22Rv1 (cell line): ENCODE data around the gene PDLIM5.

Experiments
- H3K27ac ChIP-seq: fragments of 450-650 bp; 2 replicates; pipeline ENCODE4 v1.5.1; 2017
- CTCF ChIP-seq: fragments of 450-650 bp; IDR thresholded peaks from 2 replicates; pipeline ENCODE4 v1.5.1; 2017; ENCODE audit warnings: mild to moderate bottlenecking
- ZFX ChIP-seq: fragments of 450-650 bp; IDR thresholded peaks from 2 replicates; pipeline ENCODE4 v1.6.1; 2017; ENCODE audit warnings: antibody characterized with exemption, borderline replicate concordance

The PDLIM5 gene

GRCh38 chr4:94479358-94480141 lies 27.8 kb downstream of the PDLIM5 start:
- H3K27ac ChIP-seq: no peak overlapping the region

GRCh38 chr4:94480362-94480951 lies 28.7 kb downstream of the PDLIM5 start:
- no peak overlapping the region for H3K27ac ChIP-seq
- no peak for TF ChIP-seq ZFX
- no peak for TF ChIP-seq CTCF

More at GRCh38 chr4:94479358-94480141, 27.8 kb downstream of the PDLIM5 start:
- TF ChIP-seq ZFX: no peak
- no peak for TF ChIP-seq CTCF

GRCh38 chr4:94483895-94484294 lies 32.2 kb downstream of the PDLIM5 start:
- no peak for TF ChIP-seq ZFX
- H3K27ac ChIP-seq: no peak overlapping the region

- H3K27ac ChIP-seq: no peak overlapping the region
- no peak for TF ChIP-seq ZFX
- TF ChIP-seq CTCF: no peak
Measured at GRCh38 chr4:94484818-94485217, 33.1 kb downstream of the PDLIM5 start.

GRCh38 chr4:94486372-94486801 lies 34.6 kb downstream of the PDLIM5 start:
- TF ChIP-seq CTCF: no peak

GRCh38 chr4:94488670-94489069 lies 36.9 kb downstream of the PDLIM5 start:
- no peak for TF ChIP-seq ZFX
- no peak overlapping the region for H3K27ac ChIP-seq

More at GRCh38 chr4:94486372-94486801, 34.6 kb downstream of the PDLIM5 start:
- no peak overlapping the region for H3K27ac ChIP-seq

- no peak overlapping the region for H3K27ac ChIP-seq
- TF ChIP-seq CTCF (no peak), ZFX (no peak)
Measured at GRCh38 chr4:94489098-94489497, 37.4 kb downstream of the PDLIM5 start.

GRCh38 chr4:94490437-94490836 lies 38.7 kb downstream of the PDLIM5 start:
- H3K27ac ChIP-seq: no peak overlapping the region
- TF ChIP-seq CTCF: no peak
- no peak for TF ChIP-seq ZFX
